Uterus (tissue), 2 donors: ENCODE data around the gene SEC61A1.

Experiments used
- CTCF ChIP-seq, 4 experiments: fragments of 200-600 bp in 2 of 4; fragments of 450-650 bp in 2 of 4; sonication (generic) in 2 of 4; IDR thresholded peaks; one replicate each; pipeline ENCODE4 v1.5.1; 2016 to 2019; ENCODE audit warnings: antibody characterized with exemption in 4 of 4, mild to moderate bottlenecking in 2 of 4, moderate library complexity in 1 of 4
- POLR2A ChIP-seq, 2 donors: fragments of 450-650 bp; IDR thresholded peaks; one replicate each; pipeline ENCODE4 v1.6.1; 2016; ENCODE audit warnings: antibody characterized with exemption in 2 of 2, mild to moderate bottlenecking in 1 of 2, moderate library complexity in 1 of 2

GRCh38 chr3:128069271-128069670 lies 17.0 kb downstream of the SEC61A1 start:
- TF ChIP-seq CTCF (IDR thresholded peaks at IDR 0.05) (no peak), POLR2A (IDR thresholded peaks at IDR 0.05) (no peak)
